NCI-H446 (cell line): Measurements from ENCODE around the gene CD40.
"Not testable (repeated sequence)": the region's sequence is repeated elsewhere in the genome, so short reads cannot be mapped to it uniquely, and the experiment has no call there.

Experiments
- DNase-seq, 2 experiments: peaks; one replicate each; lab custom pipeline; 2025; lab: John Stamatoyannopoulos, UW

Gene CD40

GRCh38 chr20:46093531-46093930, 24.6 kb upstream of the CD40 start:
- no peak for DNase-seq

DNA sequence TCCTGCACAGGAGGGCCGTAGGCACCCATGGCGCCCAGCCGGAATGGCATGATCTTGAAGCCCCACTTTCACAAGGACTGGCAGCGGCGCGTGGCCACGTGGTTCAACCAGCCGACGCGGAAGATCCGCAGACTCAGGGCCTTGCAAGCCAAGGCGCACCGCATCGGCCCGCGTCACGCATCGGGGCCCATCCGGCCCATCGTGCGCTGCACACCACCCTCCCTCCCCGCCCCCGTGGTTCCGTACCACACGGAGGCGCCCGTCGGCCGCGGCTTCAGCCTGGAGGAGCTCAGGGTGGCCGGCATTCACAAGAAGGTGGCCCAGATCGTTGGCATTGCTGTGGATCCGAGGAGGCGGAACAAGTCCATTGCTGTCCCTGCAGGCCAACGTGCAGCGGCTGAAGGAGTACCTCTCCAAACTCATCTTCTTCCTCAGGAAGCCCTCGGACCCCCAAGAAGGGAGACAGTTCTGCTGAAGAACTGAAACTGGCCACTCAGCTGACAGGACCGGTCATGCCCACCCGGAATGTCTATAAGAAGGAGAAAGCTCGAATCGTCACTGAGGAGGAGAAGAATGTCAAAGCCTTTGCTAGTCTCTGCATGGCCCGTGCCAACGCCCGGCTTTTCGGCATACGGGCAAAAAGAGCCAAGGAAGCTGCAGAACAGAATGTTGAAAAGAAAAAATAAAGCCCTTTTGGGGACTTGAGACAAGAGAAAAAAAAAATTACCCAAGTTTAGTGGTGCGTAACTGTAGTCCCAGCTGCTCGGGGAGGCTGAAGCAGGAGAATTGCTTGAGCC, 18.4 kb upstream of the CD40 start:
- DNase-seq, result no peak

- DNase-seq, result not testable (repeated sequence)
Measured at GRCh38 chr20:46100444-46100843, 17.7 kb upstream of the CD40 start.

- no peak for DNase-seq
Measured at GRCh38 chr20:46100988-46101387, 17.1 kb upstream of the CD40 start.

GRCh38 chr20:46101957-46102356, 16.2 kb upstream of the CD40 start:
- DNase-seq, result no peak

DNA sequence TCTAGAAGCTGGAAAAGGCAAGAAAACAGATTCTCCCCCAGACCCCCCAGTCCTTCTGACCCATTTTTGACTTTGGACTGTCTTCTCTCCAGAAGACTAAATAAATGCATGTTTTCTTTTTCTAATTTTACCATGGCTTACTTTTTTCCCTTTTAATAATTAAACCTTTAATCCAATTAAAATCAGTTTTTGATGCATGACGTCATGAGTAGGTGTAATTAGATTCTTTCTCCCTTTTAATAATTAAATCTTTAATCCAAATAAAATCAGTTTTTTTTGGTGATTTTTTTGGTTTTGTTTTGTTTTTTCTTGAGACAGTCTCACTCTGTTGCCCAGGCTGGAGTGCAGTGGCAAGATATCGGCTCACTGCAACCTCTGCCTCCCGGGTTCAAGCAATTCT, 15.2 kb upstream of the CD40 start:
- no peak for DNase-seq

DNA sequence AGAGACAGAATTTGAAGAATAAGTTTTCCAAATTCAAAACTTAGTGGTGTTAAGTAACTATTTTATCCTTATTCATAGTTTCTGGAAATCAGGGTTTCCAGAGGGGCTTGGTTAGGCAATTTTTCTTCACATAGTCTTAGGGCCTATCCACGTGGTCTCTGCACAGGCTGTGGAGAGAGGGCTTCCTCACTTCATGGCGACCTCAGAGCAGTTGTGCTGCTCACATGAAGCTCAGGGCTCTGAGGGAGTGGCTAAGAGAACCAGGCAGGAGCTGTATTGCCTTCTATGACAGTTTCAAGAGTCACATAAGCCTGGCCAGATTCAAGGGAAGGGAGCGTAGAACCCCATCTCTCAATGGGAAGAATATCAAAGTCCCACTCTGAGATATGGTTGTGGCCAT, 13.9 kb upstream of the CD40 start:
- DNase-seq, result no peak

GRCh38 chr20:46107061-46107460, 11.1 kb upstream of the CD40 start:
- no peak for DNase-seq

DNA sequence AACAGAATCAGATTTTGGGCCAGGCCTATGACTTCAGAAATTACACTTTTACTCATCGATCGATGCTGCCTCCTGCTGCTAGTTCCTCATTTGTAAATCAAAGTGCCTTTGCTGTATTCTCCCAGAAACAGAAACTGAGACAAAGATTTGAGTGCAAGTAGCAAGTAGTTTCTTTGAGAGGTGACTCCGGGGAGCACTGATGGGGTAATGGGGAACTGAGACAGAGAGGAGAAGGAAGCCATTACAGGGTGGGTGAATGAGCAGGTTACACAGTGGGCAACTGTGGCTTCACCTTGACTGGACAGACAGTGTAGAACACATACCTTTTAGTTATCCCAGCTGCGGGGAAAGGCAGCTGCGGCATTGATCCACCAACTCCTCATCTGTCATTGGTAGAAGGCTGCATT, 9.7 kb upstream of the CD40 start:
- no peak for DNase-seq

GRCh38 chr20:46108976-46109375, 9.1 kb upstream of the CD40 start:
- DNase-seq, result no peak

DNA sequence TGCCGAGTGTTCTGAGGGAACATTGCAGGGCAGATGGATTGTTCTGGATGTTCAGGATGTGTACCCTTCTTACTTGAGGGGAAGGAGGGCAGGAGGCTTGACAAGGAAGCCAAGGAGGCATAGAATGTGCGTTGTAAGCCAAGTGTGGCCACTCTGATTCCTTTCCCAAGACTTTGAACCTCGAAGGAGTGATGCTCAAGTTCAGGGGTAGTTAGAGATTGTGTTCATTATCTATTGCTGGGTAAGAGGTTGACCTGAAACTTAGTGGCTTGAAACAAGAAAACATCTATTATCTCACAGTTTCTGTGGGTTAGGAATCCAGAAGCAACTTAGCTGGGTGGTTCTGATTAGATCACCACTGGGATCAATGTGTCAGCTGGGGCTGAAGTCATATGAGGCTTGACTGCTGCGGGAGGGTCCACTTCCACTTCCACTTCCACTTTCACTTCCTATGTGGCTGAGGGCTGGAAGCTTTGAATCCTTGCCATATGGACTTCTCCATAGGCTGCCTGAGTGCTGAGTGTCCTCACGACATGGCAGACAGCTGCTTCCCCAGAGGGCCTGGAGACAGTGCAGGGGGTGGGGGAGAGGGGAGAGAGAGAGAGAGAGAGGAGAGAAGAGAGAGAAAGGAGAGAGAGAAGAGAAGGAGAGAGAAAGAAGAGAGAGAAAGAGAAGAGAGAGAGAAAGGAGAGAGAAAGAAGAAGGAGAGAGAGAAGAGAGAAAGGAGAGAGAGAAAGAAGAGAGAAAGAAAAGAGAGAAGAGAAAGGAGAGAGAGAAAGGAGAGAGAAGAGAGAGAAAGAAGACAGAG, 6.9 kb upstream of the CD40 start:
- DNase-seq, result no peak

GRCh38 chr20:46111836-46112212, 6.3 kb upstream of the CD40 start:
- DNase-seq, result no peak

- DNase-seq, result no peak
Measured at GRCh38 chr20:46112430-46113112, 5.5 kb upstream of the CD40 start.

DNA sequence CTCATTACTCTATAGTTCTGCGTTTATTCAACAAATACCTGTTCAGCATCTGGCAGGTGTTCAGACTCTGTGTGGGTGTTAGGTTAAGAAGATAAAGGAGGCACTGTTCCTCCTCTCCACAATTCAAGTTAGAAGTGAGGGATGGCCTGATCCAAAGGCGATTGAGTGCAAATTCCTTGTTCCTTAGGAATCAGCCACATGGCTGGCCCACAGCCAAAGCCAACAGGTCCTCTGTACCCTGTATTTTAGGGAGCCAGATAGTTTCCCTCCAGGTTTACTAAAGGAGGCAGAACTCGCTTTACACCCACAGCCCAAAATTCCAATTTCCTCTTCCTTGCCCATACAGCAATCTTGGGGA, 5.0 kb upstream of the CD40 start:
- DNase-seq, result no peak

DNA sequence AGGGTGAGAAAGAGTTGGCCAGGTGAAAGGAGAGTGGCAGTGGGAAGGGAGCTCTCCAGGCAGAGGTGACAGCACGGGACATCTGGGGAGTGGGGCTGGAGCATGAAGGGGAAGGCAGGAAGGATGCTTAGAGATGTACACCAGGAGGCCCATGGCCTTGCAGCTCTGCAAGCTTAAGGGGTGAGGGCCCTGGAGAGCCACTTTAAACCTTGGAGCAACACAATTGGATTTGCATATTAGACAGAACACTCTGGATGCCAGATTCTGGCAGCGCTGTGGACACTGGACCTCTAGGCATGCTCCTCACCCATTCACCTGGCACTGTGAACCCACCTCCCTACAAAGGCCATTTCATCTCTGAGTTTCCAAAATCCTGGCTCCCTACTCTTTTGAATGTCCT, 3.7 kb upstream of the CD40 start:
- DNase-seq, result no peak

DNA sequence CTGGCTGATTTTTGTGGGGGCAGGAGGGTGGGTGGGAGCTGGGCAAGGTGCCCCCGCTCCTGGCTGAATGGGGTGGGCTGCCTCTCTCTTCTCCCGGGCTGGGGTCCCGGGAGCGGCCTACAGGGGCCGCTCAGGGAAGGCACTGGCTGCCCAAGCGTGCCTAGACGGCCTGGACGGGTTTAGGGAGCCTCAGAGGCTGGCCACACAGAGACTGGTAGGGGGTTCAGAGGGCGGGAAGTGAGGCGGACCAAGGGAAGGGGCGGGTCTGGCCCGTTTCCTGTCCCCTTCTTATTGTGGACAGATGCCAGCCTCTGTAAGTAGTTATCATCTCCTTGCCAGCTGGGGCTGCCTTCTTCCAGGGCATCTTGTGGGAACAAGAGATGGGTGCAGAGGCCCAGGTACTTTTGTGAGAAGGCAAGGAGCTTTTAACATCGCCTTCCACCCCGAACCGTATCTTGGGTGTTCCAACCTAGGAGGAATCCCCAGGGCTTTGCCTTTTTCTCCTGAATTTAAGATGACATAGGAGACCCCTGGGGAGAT, 437 bp downstream of the CD40 start:
- no peak for DNase-seq

DNA sequence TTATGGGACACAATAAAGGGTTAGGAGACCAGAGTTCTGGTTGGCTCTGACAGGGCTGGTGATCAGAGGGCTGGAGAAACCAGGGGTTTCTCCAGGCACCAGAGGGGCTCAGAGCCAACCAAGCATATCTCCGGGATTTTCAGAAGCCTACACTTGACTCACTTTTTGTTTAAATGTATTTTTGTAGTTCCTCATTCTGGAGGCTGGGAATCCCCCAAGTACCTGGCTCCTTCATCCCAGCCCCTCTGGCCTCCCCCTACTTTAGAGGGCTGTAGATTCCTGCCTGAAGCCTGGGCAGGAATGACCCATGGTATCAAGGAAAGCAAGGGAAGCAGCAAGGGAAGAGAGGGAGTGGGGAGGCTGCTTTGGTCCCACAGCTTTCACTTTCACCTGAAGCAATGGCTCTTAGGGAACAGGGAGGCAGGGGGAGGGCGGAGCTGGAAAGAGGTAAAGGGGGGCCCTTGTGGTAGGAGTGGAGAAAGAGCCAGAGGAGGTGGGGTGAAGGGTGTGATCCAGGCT, 973 bp downstream of the CD40 start:
- no peak for DNase-seq

DNA sequence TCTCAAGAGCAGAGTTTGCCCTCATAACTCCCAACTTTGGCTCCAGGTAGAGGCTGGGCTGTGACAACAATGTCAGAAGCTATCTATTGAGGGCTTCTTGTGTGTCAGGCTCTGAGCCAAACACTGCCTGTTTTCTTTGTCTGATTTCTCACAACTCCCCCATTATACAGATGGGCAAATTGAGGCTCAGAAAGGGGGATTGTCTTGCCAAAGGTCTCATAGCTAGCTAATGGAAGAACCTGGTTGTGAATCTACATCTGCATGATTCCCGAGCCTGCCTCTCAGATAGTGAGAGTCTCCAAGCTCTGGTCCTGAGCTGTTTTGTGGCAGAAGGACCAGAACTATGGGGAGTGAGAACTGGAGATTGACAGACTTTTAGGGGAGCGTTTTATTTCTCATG, 1.4 kb downstream of the CD40 start:
- no peak for DNase-seq

GRCh38 chr20:46120136-46120535, 2.0 kb downstream of the CD40 start:
- no peak for DNase-seq

DNA sequence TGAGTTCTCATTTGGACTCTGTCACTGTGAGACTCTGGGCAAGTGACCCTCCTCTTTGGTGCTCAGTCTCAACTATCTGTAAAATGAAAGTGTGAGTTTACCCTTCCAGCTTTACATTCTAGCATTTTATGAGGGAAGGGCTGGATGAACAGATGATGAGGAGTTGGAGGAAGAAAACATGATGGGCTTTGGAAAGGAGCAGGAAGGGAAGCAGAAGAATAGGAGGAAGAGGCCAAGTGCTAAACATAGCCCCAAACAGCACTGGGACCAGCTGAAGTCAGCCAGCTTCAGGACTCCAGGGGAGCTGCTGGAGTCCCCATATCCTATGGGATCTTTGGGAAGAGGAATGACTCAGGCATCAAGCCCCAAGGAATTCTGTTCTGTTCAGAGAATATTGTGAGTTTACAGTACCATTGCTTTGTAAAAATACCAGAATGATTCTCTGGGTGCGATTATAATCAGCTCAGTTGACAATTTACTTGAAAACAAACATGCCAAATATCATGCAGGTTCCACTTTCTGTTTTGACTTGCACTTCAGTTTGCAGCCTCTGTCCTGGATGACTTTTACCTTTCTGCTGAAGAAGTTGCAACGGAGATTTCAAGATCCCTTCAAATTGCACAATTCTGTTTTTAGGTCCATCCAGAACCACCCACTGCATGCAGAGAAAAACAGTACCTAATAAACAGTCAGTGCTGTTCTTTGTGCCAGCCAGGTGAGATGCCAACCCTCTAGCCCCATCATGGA, 3.2 kb downstream of the CD40 start:
- DNase-seq, result no peak

DNA sequence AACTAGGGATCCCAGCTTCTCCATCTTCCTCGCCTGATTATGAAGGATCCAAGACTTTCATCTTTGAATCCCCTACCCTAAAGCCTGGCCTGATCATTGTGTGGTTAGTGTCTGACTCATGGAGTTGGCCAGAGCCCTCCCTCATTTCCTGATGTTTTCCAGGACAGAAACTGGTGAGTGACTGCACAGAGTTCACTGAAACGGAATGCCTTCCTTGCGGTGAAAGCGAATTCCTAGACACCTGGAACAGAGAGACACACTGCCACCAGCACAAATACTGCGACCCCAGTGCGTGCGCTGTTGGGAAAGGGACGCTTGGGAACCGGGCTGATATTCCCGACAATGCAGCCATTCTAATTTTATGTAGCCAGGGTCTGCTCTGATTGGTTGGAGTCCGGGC, 4.0 kb downstream of the CD40 start:
- no peak for DNase-seq
